GM23338 (cell line): ENCODE data around the gene ARID3A. TPM values are rescaled to one million over a fixed set of nuclear protein-coding genes. Genes with fewer than 3 reads are reported as not detected.

Experiments used
- ATAC-seq: fragments of 200-7000 bp; cut with Tn5 transposase; 3 replicates; pipeline ENCODE4 v1.9.1; 2020
- DNase-seq: peaks from one replicate; pipeline ENCODE4 v3.0.0-alpha.2; 2015; ENCODE audit warnings: low spot score
- H2AFZ ChIP-seq: fragments of 200-600 bp; sonication (generic); 2 replicates; pipeline ENCODE4 v1.8.0; 2016; ENCODE audit warnings: antibody characterized with exemption, mild to moderate bottlenecking, moderate library complexity
- H3F3A ChIP-seq: fragments of 200-600 bp; sonication (generic); replicated peaks from 2 replicates; pipeline ENCODE4 v1.8.0; 2017; ENCODE audit warnings: antibody characterized with exemption, mixed run types, low read depth
- H3K27ac ChIP-seq: fragments of 200-600 bp; sonication (generic); 2 replicates; pipeline ENCODE4 v1.6.1; 2016; ENCODE audit warnings: low read depth
- H3K27me3 ChIP-seq: fragments of 200-600 bp; sonication (generic); 2 replicates; pipeline ENCODE4 v1.8.0; 2016; ENCODE audit warnings: mild to moderate bottlenecking, mixed run types, moderate library complexity; ENCODE audit not compliant: insufficient read depth
- H3K36me3 ChIP-seq: fragments of 200-600 bp; sonication (generic); 2 replicates; pipeline ENCODE4 v1.8.0; 2016; ENCODE audit warnings: mild to moderate bottlenecking; ENCODE audit not compliant: insufficient read depth
- H3K4me1 ChIP-seq: fragments of 200-600 bp; sonication (generic); 2 replicates; pipeline ENCODE4 v1.8.0; 2016; ENCODE audit warnings: mild to moderate bottlenecking, moderate library complexity; ENCODE audit not compliant: insufficient read depth
- H3K4me2 ChIP-seq: fragments of 200-600 bp; sonication (generic); 2 replicates; pipeline ENCODE4 v1.7.1; 2017; ENCODE audit warnings: mixed run types
- H3K4me3 ChIP-seq: fragments of 200-600 bp; sonication (generic); 2 replicates; pipeline ENCODE4 v1.6.1; 2016; ENCODE audit warnings: mixed run types
- H3K79me2 ChIP-seq: fragments of 200-600 bp; sonication (generic); replicated peaks from 2 replicates; pipeline ENCODE4 v1.8.0; 2017; ENCODE audit warnings: mild to moderate bottlenecking; ENCODE audit not compliant: insufficient read depth
- H3K9me2 ChIP-seq: fragments of 200-600 bp; sonication (generic); 2 replicates; pipeline ENCODE4 v1.8.0; 2017; ENCODE audit not compliant: insufficient read depth
- H4K20me1 ChIP-seq: fragments of 200-600 bp; sonication (generic); replicated peaks from 2 replicates; pipeline ENCODE4 v1.8.0; 2017; ENCODE audit warnings: mild to moderate bottlenecking; ENCODE audit not compliant: insufficient read depth
- H3K27ac Mint-ChIP-seq: 2 replicates; pipeline ENCODE4 v1.8.0; 2020; ENCODE audit warnings: inconsistent platforms, mild to moderate bottlenecking, moderate library complexity, mixed read lengths
- H3K27me3 Mint-ChIP-seq: 3 replicates; pipeline ENCODE4 v1.8.0; 2022; ENCODE audit warnings: low read depth, mild to moderate bottlenecking, moderate library complexity, mixed read lengths, inconsistent platforms; ENCODE audit not compliant: insufficient read depth, poor library complexity
- H3K36me3 Mint-ChIP-seq: 3 replicates; pipeline ENCODE4 v1.8.0; 2021; ENCODE audit warnings: low read depth, mild to moderate bottlenecking, inconsistent platforms, moderate library complexity, mixed read lengths
- H3K4me1 Mint-ChIP-seq: 3 replicates; pipeline ENCODE4 v1.8.0; 2020; ENCODE audit warnings: mild to moderate bottlenecking, inconsistent platforms, mixed read lengths
- H3K4me3 Mint-ChIP-seq: 3 replicates; pipeline ENCODE4 v1.8.0; 2021; ENCODE audit warnings: moderate library complexity, mild to moderate bottlenecking, inconsistent platforms, mixed read lengths
- H3K9me3 Mint-ChIP-seq: 3 replicates; pipeline ENCODE4 v1.8.0; 2020; ENCODE audit warnings: moderate library complexity, mild to moderate bottlenecking, inconsistent platforms, mixed read lengths
- CREB1 ChIP-seq: fragments of 250-450 bp; sonication (Bioruptor Pico); IDR thresholded peaks from 2 replicates; pipeline ENCODE4 v1.5.0; 2020; ENCODE audit warnings: low read depth, mild to moderate bottlenecking, moderate library complexity
- CTCF ChIP-seq, 2 experiments: fragments of 200-600 bp in 1 of 2; sonication (generic) in 1 of 2; conservative IDR thresholded peaks; 2 replicates each; pipeline versions ENCODE4 v1.5.1 to v1.6.1; 2016 to 2017; ENCODE audit warnings: antibody characterized with exemption in 2 of 2, low read depth in 2 of 2, mild to moderate bottlenecking in 2 of 2, moderate library complexity in 1 of 2
- EZH2 ChIP-seq: fragments of 200-600 bp; sonication (generic); IDR thresholded peaks from one replicate; pipeline ENCODE4 v1.8.0; 2017; ENCODE audit warnings: antibody characterized with exemption, mild to moderate bottlenecking, low read depth; ENCODE audit not compliant: unreplicated experiment
- NANOG ChIP-seq: IDR thresholded peaks from 2 replicates; pipeline ENCODE4 v1.6.1; 2016; ENCODE audit warnings: antibody characterized with exemption, borderline replicate concordance
- REST ChIP-seq: IDR thresholded peaks from one replicate; pipeline ENCODE4 v1.6.1; 2018; ENCODE audit warnings: antibody characterized with exemption; ENCODE audit not compliant: unreplicated experiment
- STAT1 ChIP-seq: IDR thresholded peaks from one replicate; pipeline ENCODE4 v1.6.1; 2016; ENCODE audit warnings: antibody characterized with exemption; ENCODE audit not compliant: unreplicated experiment
- ZNF114 ChIP-seq: fragments of 250-450 bp; sonication (Bioruptor Pico); IDR thresholded peaks from 2 replicates; pipeline ENCODE4 v1.5.0; 2020; ENCODE audit warnings: mild to moderate bottlenecking, moderate library complexity
- ZNF331 ChIP-seq: fragments of 250-450 bp; sonication (Bioruptor Pico); IDR thresholded peaks from 2 replicates; pipeline ENCODE4 v1.5.0; 2020; ENCODE audit warnings: low read depth, mild to moderate bottlenecking, moderate library complexity
- polyA plus RNA-seq: library from polyadenylated mRNA; unstranded; fragments of >200 nt; fragmentation: Nextera tagmentation; extraction: Ambion mirVana; gene quantifications from 2 replicates; pipeline ENCODE4 v1.2.1, GENCODE V29; 2016
- total RNA-seq: library from RNA; depleted of rRNA; stranded (reverse); fragments of >200 nt; shearing (Covaris generic); gene quantifications from 2 replicates; pipeline ENCODE4 v1.2.3, GENCODE V29; 2014
- TF ChIP-seq, protein P1 (sequence below): fragments of 250-450 bp; sonication (Bioruptor Pico); IDR thresholded peaks from 2 replicates; pipeline ENCODE4 v1.5.0; 2020; ENCODE audit warnings: mild to moderate bottlenecking, moderate library complexity

ARID3A gene
- total and polyA plus RNA-seq, 2 experiments from 2014 or later: 33.6 to 51.6 TPM

DNA sequence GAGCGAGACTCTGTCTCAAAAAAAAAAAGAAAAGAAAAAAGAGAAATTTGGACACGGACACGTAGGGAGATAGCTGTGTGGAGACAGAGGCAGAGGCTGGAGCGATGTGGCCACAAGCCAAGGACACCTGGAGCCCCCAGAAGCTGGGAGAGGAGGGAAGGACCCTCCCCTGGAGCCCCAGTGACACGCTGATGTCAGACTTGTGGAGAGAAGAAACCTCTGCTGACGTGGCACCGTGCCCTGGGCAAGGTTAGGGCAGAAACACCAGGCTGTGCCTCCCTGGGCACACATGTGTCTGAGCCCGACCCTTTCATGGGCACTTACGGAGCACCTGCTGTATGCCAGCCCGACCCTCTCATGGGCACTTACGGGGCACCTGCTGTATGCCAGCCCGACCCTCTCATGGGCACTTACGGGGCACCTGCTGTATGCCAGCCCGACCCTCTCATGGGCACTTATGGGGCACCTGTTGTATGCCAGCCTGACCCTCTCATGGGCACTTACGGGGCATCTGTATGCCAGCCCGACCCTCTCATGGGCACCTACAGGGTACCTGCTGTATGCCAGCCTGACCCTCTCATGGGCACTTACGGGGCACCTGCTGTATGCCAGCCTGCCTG, 17.8 kb downstream of the ARID3A start (continued):
- TF ChIP-seq, protein P1, sequence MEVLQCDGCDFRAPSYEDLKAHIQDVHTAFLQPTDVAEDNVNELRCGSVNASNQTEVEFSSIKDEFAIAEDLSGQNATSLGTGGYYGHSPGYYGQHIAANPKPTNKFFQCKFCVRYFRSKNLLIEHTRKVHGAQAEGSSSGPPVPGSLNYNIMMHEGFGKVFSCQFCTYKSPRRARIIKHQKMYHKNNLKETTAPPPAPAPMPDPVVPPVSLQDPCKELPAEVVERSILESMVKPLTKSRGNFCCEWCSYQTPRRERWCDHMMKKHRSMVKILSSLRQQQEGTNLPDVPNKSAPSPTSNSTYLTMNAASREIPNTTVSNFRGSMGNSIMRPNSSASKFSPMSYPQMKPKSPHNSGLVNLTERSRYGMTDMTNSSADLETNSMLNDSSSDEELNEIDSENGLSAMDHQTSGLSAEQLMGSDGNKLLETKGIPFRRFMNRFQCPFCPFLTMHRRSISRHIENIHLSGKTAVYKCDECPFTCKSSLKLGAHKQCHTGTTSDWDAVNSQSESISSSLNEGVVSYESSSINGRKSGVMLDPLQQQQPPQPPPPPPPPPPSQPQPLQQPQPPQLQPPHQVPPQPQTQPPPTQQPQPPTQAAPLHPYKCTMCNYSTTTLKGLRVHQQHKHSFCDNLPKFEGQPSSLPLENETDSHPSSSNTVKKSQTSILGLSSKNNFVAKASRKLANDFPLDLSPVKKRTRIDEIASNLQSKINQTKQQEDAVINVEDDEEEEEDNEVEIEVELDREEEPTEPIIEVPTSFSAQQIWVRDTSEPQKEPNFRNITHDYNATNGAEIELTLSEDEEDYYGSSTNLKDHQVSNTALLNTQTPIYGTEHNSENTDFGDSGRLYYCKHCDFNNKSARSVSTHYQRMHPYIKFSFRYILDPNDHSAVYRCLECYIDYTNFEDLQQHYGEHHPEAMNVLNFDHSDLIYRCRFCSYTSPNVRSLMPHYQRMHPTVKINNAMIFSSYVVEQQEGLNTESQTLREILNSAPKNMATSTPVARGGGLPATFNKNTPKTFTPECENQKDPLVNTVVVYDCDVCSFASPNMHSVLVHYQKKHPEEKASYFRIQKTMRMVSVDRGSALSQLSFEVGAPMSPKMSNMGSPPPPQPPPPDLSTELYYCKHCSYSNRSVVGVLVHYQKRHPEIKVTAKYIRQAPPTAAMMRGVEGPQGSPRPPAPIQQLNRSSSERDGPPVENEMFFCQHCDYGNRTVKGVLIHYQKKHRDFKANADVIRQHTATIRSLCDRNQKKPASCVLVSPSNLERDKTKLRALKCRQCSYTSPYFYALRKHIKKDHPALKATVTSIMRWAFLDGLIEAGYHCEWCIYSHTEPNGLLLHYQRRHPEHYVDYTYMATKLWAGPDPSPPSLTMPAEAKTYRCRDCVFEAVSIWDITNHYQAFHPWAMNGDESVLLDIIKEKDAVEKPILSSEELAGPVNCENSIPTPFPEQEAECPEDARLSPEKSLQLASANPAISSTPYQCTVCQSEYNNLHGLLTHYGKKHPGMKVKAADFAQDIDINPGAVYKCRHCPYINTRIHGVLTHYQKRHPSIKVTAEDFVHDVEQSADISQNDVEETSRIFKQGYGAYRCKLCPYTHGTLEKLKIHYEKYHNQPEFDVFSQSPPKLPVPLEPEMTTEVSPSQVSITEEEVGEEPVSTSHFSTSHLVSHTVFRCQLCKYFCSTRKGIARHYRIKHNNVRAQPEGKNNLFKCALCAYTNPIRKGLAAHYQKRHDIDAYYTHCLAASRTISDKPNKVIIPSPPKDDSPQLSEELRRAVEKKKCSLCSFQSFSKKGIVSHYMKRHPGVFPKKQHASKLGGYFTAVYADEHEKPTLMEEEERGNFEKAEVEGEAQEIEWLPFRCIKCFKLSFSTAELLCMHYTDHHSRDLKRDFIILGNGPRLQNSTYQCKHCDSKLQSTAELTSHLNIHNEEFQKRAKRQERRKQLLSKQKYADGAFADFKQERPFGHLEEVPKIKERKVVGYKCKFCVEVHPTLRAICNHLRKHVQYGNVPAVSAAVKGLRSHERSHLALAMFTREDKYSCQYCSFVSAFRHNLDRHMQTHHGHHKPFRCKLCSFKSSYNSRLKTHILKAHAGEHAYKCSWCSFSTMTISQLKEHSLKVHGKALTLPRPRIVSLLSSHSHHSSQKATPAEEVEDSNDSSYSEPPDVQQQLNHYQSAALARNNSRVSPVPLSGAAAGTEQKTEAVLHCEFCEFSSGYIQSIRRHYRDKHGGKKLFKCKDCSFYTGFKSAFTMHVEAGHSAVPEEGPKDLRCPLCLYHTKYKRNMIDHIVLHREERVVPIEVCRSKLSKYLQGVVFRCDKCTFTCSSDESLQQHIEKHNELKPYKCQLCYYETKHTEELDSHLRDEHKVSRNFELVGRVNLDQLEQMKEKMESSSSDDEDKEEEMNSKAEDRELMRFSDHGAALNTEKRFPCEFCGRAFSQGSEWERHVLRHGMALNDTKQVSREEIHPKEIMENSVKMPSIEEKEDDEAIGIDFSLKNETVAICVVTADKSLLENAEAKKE (CRISPR knock-in tag): no peak
- TF ChIP-seq REST (no peak), ZNF114 (CRISPR knock-in tag) (no peak)

GRCh38 chr19:944171-944567, 18.3 kb downstream of the ARID3A start:
- Histone ChIP-seq H2AFZ (no peak overlapping the region), H3F3A (0 out of 2 replicates have a peak, but pooled peaks cover 3% of the 10 kb centered on the region), H3K27me3 (no peaks in the 10 kb centered on the region), H3K36me3 (no peaks in the 10 kb centered on the region), H3K4me2 (no peak overlapping the region), H3K4me3 (no peak overlapping the region), H3K27ac (no peak overlapping the region), H4K20me1 (peaks cover 5% of the 10 kb centered on the region), H3K4me1 (no peaks in the 10 kb centered on the region), H3K9me2 (no peaks in the 10 kb centered on the region), H3K79me2 (peaks cover 42% of the 10 kb centered on the region)
- ATAC-seq: no peak
- H3K4me3 Mint-ChIP-seq: no peak overlapping the region
- peaks cover 2% of the 10 kb centered on the region; the same call in 1 of the 3 replicates for H3K9me3 Mint-ChIP-seq
- H3K27me3 Mint-ChIP-seq: peaks cover 20% of the 10 kb centered on the region
- H3K27ac Mint-ChIP-seq: no peak overlapping the region
- H3K4me1 Mint-ChIP-seq: no peaks in the 10 kb centered on the region; the same call in 2 of the 3 replicates
- no peak for DNase-seq
- peaks cover 37% of the 10 kb centered on the region for H3K36me3 Mint-ChIP-seq
- TF ChIP-seq CREB1 (CRISPR knock-in tag): no peak
- no peak for TF ChIP-seq ZNF114 (CRISPR knock-in tag)
- TF ChIP-seq ZNF331 (CRISPR knock-in tag): no peak
- no peak for TF ChIP-seq EZH2
- no peak for TF ChIP-seq STAT1
- TF ChIP-seq REST: no peak
- TF ChIP-seq NANOG: no peak
- TF ChIP-seq CTCF (conservative IDR thresholded peaks at IDR 0.05; ENCODE audit: low read depth in 2 of 2): no peak
